Measurements from ENCODE around the gene DEXI.

DEXI gene

GRCh38 chr16:10937068-10937859, 5.0 kb downstream of the DEXI start:
- CTCF ChIA-PET: no interaction called here
- no peak overlapping the region for H3K4me3 ChIP-seq (ENCODE audit: low read depth, low read length)

More at GRCh38 chr16:10937068-10937859, 5.0 kb downstream of the DEXI start:
- no peaks in the 10 kb centered on the region for H3K9me3 ChIP-seq (ENCODE audit: control insufficient read depth, insufficient read depth, low read depth, low read length)
- POLR2A ChIA-PET: interaction anchor here (0.6 to 1.2 kb wide), 3 partner anchors 11 to 544 kb away, joined by 3 to 4 read pairs (median 4); partner anchors contain the start of gene SOCS1
- no peak for TF ChIP-seq ZNF18 (tag by site-specific recombination; IDR thresholded peaks at IDR 0.05)
- no peak for TF ChIP-seq YY2 (tag by site-specific recombination; IDR thresholded peaks at IDR 0.05)
- no peak for TF ChIP-seq ZBTB10 (tag by site-specific recombination; IDR thresholded peaks at IDR 0.05)
- TF ChIP-seq ZNF521 (tag by site-specific recombination; IDR thresholded peaks at IDR 0.05): no peak
- no peak for TF ChIP-seq BCL6B (tag by site-specific recombination; IDR thresholded peaks at IDR 0.05)
- TF ChIP-seq ZNF48 (tag by site-specific recombination; IDR thresholded peaks at IDR 0.05): no peak
- TF ChIP-seq ZNF518A (tag by site-specific recombination; conservative IDR thresholded peaks at IDR 0.05; ENCODE audit: low read depth): no peak
- no peak for TF ChIP-seq HIC1 (tag by site-specific recombination; IDR thresholded peaks at IDR 0.05)
- peaks cover 7% of the 10 kb centered on the region for H3K4me1 ChIP-seq (ENCODE audit: control insufficient read depth, insufficient read depth, low read length)
- peaks cover 0 to 59% of the 10 kb centered on the region in 2 experiments; a peak in 1 of 3 replicates for H3K36me3 ChIP-seq (ENCODE audit: control insufficient read depth in 2 of 2, insufficient read depth in 1 of 2, low read length in 2 of 2)
- H3K27ac ChIP-seq (ENCODE audit: extremely low read depth, low read depth, low read length): no peak overlapping the region

Measured in HEK293 (cell line).